A549 (cell line): ENCODE measurements around the gene DIPK1B. TPM values are rescaled to one million over a fixed set of nuclear protein-coding genes. Genes with fewer than 3 reads are reported as not detected.

Source experiments
- ATAC-seq, 2 experiments: fragments of 200-7000 bp in 1 of 2; fragments of >200 bp in 1 of 2; cut with Nextera tagmentation in 1 of 2; cut with Tn5 transposase in 1 of 2; 3 replicates each; pipeline versions ENCODE4 v1.8.0 to v1.9.1; 2018 to 2020; ENCODE audit warnings: mild to moderate bottlenecking in 1 of 2, moderate library complexity in 1 of 2
- CTCF ChIA-PET: fragments of 300-600 bp; sonication (Branson Sonifier 250); formaldehyde crosslinking; extraction: SDS; loops from one replicate; lab custom pipeline; 2021; ENCODE audit warnings: antibody characterized with exemption, inconsistent platforms; lab: Yijun Ruan, JAX
- POLR2A ChIA-PET: fragments of 350-600 bp; formaldehyde crosslinking; extraction: SDS; loops from one replicate; lab custom pipeline; 2021; ENCODE audit warnings: antibody characterized with exemption, inconsistent platforms; lab: Yijun Ruan, JAX
- DNase-seq, 2 experiments: peaks; one replicate each; pipeline versions ENCODE4 v3.0.0 to v3.0.0-alpha.2; 2011 to 2016; ENCODE audit warnings: low read depth in 1 of 2, low spot score in 1 of 2
- FAIRE-seq: peaks from 2 replicates; lab custom pipeline; 2011; peaks lifted over from hg19 to GRCh38; lab: Jason Lieb, UNC
- H3K27ac ChIP-seq, 2 experiments: fragments of >200 bp; sonication (Bioruptor Twin); formaldehyde crosslinking; 3 replicates each; pipeline ENCODE4 v1.5.1; 2016 to 2017
- H3K4me1 ChIP-seq: fragments of >200 bp; sonication (Bioruptor Twin); formaldehyde crosslinking; 3 replicates; pipeline ENCODE4 v1.6.1; 2016
- H3K4me2 ChIP-seq: fragments of >200 bp; sonication (Bioruptor Twin); formaldehyde crosslinking; 3 replicates; pipeline ENCODE4 v1.6.1; 2016
- H3K4me3 ChIP-seq: fragments of >200 bp; sonication (Bioruptor Twin); formaldehyde crosslinking; 3 replicates; pipeline ENCODE4 v1.5.1; 2016
- H3K9me3 ChIP-seq: fragments of >200 bp; sonication (Bioruptor Twin); formaldehyde crosslinking; 3 replicates; pipeline ENCODE4 v1.6.1; 2016
- CBX8 ChIP-seq: fragments of 200-600 bp; sonication (generic); IDR thresholded peaks from 2 replicates; pipeline ENCODE4 v1.6.1; 2016
- CHD2 ChIP-seq: fragments of 150-350 bp; IDR thresholded peaks from 2 replicates; pipeline ENCODE4 v1.6.1; 2014; ENCODE audit warnings: low read length; ENCODE audit not compliant: partially characterized antibody
- EHF ChIP-seq: fragments of 250-450 bp; sonication (Bioruptor Pico); IDR thresholded peaks from 2 replicates; pipeline ENCODE4 v1.5.0; 2020; ENCODE audit warnings: mild to moderate bottlenecking
- EHMT2 ChIP-seq: fragments of 200-600 bp; sonication (generic); IDR thresholded peaks from 2 replicates; pipeline ENCODE4 v1.6.1; 2016; ENCODE audit warnings: antibody characterized with exemption, low read depth, mild to moderate bottlenecking, moderate library complexity
- FOSB ChIP-seq: fragments of 250-450 bp; sonication (Bioruptor Pico); IDR thresholded peaks from 2 replicates; pipeline ENCODE4 v1.5.0; 2020; ENCODE audit warnings: mild to moderate bottlenecking, moderate library complexity
- FOXS1 ChIP-seq: fragments of 250-450 bp; sonication (Bioruptor Pico); IDR thresholded peaks from 2 replicates; pipeline ENCODE4 v1.5.0; 2020; ENCODE audit warnings: mild to moderate bottlenecking, moderate library complexity
- GATA3 ChIP-seq: IDR thresholded peaks from 2 replicates; pipeline ENCODE4 v1.6.1; 2012; ENCODE audit warnings: borderline replicate concordance
- HOXA7 ChIP-seq: fragments of 250-450 bp; sonication (Bioruptor Pico); IDR thresholded peaks from 2 replicates; pipeline ENCODE4 v1.5.0; 2020; ENCODE audit warnings: mild to moderate bottlenecking, moderate library complexity
- HOXB5 ChIP-seq: fragments of 250-450 bp; sonication (Bioruptor Pico); IDR thresholded peaks from 2 replicates; pipeline ENCODE4 v1.5.0; 2020; ENCODE audit warnings: mild to moderate bottlenecking, moderate library complexity
- JUN ChIP-seq, 2 experiments: fragments of >200 bp; sonication (Bioruptor Twin); formaldehyde crosslinking; IDR thresholded peaks; 2 replicates in 1 of 2; 3 replicates in 1 of 2; pipeline ENCODE4 v1.6.1; 2016 to 2017
- KDM1A ChIP-seq: fragments of 200-600 bp; sonication (generic); IDR thresholded peaks from 2 replicates; pipeline ENCODE4 v1.6.1; 2016; ENCODE audit warnings: low read depth, mild to moderate bottlenecking
- MAFK ChIP-seq: fragments of 450-650 bp; IDR thresholded peaks from 2 replicates; pipeline ENCODE4 v1.6.1; 2014; ENCODE audit not compliant: partially characterized antibody
- MYC ChIP-seq: IDR thresholded peaks from 2 replicates; pipeline ENCODE4 v1.6.1; 2012; ENCODE audit warnings: mild to moderate bottlenecking, inconsistent platforms, low read length, improper control_type of control experiment, borderline replicate concordance
- NPAS2 ChIP-seq: fragments of 250-450 bp; sonication (Bioruptor Pico); IDR thresholded peaks from 2 replicates; pipeline ENCODE4 v1.8.0; 2022; ENCODE audit warnings: mild to moderate bottlenecking, moderate library complexity, borderline replicate concordance
- PHF8 ChIP-seq: fragments of 200-600 bp; sonication (generic); IDR thresholded peaks from 2 replicates; pipeline ENCODE4 v1.6.1; 2016; ENCODE audit warnings: low read depth, mild to moderate bottlenecking, antibody characterized with exemption, moderate library complexity, borderline replicate concordance
- RCOR1 ChIP-seq: fragments of 150-350 bp; IDR thresholded peaks from 2 replicates; pipeline ENCODE4 v1.6.1; 2014; ENCODE audit warnings: antibody characterized with exemption, low read length, low read depth
- ZNF302 ChIP-seq: fragments of 250-450 bp; sonication (Bioruptor Pico); IDR thresholded peaks from 2 replicates; pipeline ENCODE4 v1.9.0; 2021; ENCODE audit warnings: inconsistent platforms, mild to moderate bottlenecking, moderate library complexity
- whole genome bisulfite sequencing: methylation state at CpG from one replicate; pipeline ENCODE4 v1.1.6; 2017; ENCODE audit errors: missing lambda C conversion rate; 5-methylcytosine and 5-hydroxymethylcytosine counted together
- polyA plus RNA-seq, 4 experiments: library from polyadenylated mRNA; depleted of rRNA in 3 of 4; stranded (reverse); fragments of >200 nt; fragmentation: RNase III in 1 of 4; extraction: RNeasy Plus Mini Kit Qiagen cat#74134 plus additional on column Dnase treatment in 1 of 4; gene quantifications; 2 replicates in 3 of 4; 3 replicates in 1 of 4; pipeline ENCODE4 v1.2.3, GENCODE V29; 2011 to 2017
- TF ChIP-seq, protein P1 (sequence below): IDR thresholded peaks from 2 replicates; pipeline ENCODE4 v1.6.1; 2012
- TF ChIP-seq, protein P2 (sequence below): fragments of 250-450 bp; sonication (Bioruptor Pico); IDR thresholded peaks from 2 replicates; pipeline ENCODE4 v1.5.0; 2020; ENCODE audit warnings: low read depth, mild to moderate bottlenecking, moderate library complexity
- TF ChIP-seq, protein P3 (sequence below): fragments of >200 bp; sonication (Bioruptor Twin); formaldehyde crosslinking; IDR thresholded peaks from 3 replicates; pipeline ENCODE4 v1.6.1; 2016

DIPK1B gene
- polyA plus RNA-seq, 2 of the 4 experiments (the other 2 are of a cell fraction) = 6.7 TPM

DNA sequence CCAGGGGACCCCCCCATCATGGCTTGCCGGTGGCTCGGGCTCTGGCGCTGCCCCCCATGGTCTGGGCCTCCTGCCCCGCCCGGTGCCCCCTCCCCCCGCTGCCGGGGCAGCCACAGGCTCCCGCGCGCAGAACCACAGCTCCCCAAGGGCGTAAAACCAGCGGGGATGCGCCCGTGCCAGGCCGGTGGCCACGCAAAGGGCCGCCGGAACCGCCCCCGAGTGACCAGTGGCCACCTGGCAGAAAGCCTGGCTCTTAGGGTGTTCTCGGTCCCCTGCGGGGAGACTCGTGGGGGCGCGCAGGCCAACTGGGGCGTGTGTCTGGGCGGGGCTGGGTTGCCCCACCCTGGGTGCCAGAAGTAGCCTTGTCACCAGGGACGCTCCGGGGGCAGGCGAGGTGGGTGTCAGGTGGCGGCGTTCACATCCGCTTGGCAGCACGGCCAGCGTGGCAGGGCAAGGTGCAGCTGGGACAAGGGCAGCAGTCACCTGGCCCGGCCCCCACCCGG is 24.6 kb upstream of the DIPK1B start:
- peak overlapping the region; percentile 85 to 96 for H3K27ac ChIP-seq
- no peak for TF ChIP-seq MAFK
- TF ChIP-seq ZNF302 (CRISPR knock-in tag) = no peak
- no peak for TF ChIP-seq HOXA7 (CRISPR knock-in tag)
- no peak for TF ChIP-seq HOXB5 (CRISPR knock-in tag)
- TF ChIP-seq EHMT2 = no peak
- TF ChIP-seq PHF8 = no peak
- no peak for TF ChIP-seq CHD2
- TF ChIP-seq, protein P1, sequence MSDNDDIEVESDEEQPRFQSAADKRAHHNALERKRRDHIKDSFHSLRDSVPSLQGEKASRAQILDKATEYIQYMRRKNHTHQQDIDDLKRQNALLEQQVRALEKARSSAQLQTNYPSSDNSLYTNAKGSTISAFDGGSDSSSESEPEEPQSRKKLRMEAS = no peak
- no peak for TF ChIP-seq FOXS1 (CRISPR knock-in tag)
- TF ChIP-seq, protein P2, sequence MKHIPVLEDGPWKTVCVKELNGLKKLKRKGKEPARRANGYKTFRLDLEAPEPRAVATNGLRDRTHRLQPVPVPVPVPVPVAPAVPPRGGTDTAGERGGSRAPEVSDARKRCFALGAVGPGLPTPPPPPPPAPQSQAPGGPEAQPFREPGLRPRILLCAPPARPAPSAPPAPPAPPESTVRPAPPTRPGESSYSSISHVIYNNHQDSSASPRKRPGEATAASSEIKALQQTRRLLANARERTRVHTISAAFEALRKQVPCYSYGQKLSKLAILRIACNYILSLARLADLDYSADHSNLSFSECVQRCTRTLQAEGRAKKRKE (CRISPR knock-in tag) = no peak
- no peak for TF ChIP-seq MYC
- TF ChIP-seq FOSB = no peak
- TF ChIP-seq EHF (CRISPR knock-in tag) = no peak
- TF ChIP-seq GATA3 = no peak
- 53% methylated on average over 15 of the region's 37 CpGs for WGBS
- H3K9me3 ChIP-seq = no peaks in the 10 kb centered on the region
- H3K4me1 ChIP-seq = peaks cover 41% of the 10 kb centered on the region
- ChIA-PET CTCF (interaction anchor here (0.8 to 13.4 kb wide), 6 partner anchors 14 to 341 kb away, joined by 3 to 186 read pairs (median 4); partner anchors contain the start of gene ABCA2), POLR2A (interaction anchor here (0.5 kb wide), 1 partner anchor 13 kb away, joined by 4 read pairs; no protein-coding TSS in a partner anchor)
- ATAC-seq = peak; percentile 6 to 10; a peak in 5 of 6 replicates
- no peak for FAIRE-seq
- DNase-seq = no peak
- H3K4me2 ChIP-seq = peak overlapping the region; percentile 100
- H3K4me3 ChIP-seq = peak overlapping the region; percentile 72

DNA sequence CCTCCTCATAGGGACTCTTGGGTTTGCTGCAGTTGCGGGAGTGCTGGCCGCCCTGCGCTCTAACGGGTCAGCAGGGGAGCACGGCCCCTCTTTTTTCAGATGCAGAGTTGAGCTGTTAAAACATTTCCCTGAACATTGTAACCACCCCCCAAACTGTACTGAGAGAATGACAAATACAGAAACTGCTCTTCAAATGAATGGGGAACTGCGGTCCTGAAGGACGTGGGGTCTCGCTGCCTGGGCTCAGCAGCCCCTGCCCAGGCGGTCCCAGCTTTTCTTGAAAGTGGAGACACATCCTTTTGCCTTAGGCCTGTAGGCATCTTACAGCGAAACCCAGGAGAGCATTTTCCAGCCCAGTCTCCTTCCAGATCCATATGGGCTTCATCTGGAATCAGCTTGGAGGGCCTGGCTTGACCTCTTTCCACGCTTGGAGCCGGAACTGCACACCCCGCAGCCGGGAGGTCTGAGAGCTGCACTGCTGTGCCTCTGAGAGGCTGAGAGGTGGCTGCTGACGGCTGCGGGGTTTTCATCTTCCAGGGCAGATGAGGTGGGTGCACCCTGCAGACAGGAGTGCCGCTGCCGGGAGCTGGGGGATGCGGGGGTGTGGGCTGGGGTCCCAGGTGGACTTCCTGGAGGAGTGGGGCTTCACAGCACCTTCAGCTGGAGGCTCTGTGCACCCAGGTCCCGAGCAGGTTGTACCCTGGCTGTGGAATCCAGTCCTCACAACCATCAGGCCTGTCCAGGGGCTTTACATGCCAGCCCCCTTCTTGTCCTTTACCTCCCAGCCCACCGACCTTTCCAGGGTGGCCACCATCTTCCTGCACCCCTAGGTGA is 23.9 kb upstream of the DIPK1B start:
- no peak for DNase-seq
- 83% methylated on average over 17 of the region's 21 CpGs for WGBS
- FAIRE-seq = no peak
- H3K4me2 ChIP-seq = peak overlapping the region; percentile 100
- TF ChIP-seq MAFK (no peak), JUN (IDR thresholded peaks at IDR 0.05) (no peak), EHF (CRISPR knock-in tag) (no peak)
- no peaks in the 10 kb centered on the region for H3K9me3 ChIP-seq
- no peak overlapping the region for H3K4me3 ChIP-seq
- no peak for ATAC-seq
- peak overlapping the region; percentile 85 to 96; a peak in 4 of 6 replicates for H3K27ac ChIP-seq
- H3K4me1 ChIP-seq = peaks cover 48% of the 10 kb centered on the region
- CTCF ChIA-PET = interaction anchor here (0.8 to 13.4 kb wide), 6 partner anchors 14 to 340 kb away, joined by 3 to 186 read pairs (median 4); partner anchors contain the start of gene ABCA2
- POLR2A ChIA-PET = interaction anchor here (0.5 kb wide), 1 partner anchor 12 kb away, joined by 4 read pairs; no protein-coding TSS in a partner anchor

DNA sequence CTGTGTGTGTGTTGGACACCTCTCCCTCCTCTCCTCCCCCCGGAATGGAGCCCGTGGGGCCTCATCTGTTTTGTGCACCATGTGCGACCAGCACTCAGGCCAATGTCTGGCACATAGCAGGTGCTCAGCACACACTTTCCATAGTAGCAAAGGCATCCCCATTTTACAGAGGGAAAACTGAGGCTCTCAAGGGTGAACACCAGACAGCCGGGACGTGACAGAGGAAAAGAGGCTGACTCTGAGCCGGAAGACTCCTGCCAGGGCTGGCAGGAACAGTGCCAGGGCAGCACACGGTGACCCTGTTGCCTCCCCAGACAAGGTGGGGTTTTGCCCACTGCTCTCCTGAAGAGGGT is 23.3 kb upstream of the DIPK1B start:
- Histone ChIP-seq H3K9me3 (no peaks in the 10 kb centered on the region), H3K4me1 (peaks cover 54% of the 10 kb centered on the region), H3K4me2 (no peak overlapping the region), H3K4me3 (no peak overlapping the region), H3K27ac (peak overlapping the region in 1 of 2 experiments; percentile 30; a peak in 1 of 6 replicates)
- CTCF ChIA-PET = interaction anchor here (13.4 kb wide), 1 partner anchor 15 kb away, joined by 186 read pairs; no protein-coding TSS in a partner anchor
- no peak for DNase-seq
- 87% methylated on average over 7 of the region's 7 CpGs for WGBS
- no peak for FAIRE-seq
- POLR2A ChIA-PET = no interaction called here
- TF ChIP-seq NPAS2 (CRISPR knock-in tag) (no peak), KDM1A (0 out of 2 replicates have a peak, but pooled peaks have one; percentile 41), GATA3 (no peak), RCOR1 (no peak), CBX8 (no peak)
- TF ChIP-seq, protein P3, sequence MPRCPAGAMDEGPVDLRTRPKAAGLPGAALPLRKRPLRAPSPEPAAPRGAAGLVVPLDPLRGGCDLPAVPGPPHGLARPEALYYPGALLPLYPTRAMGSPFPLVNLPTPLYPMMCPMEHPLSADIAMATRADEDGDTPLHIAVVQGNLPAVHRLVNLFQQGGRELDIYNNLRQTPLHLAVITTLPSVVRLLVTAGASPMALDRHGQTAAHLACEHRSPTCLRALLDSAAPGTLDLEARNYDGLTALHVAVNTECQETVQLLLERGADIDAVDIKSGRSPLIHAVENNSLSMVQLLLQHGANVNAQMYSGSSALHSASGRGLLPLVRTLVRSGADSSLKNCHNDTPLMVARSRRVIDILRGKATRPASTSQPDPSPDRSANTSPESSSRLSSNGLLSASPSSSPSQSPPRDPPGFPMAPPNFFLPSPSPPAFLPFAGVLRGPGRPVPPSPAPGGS = no peak
- no peak for ATAC-seq
